Progenitor cell of endocrine pancreas (in vitro differentiated cells): Measurements from ENCODE around the gene MAD1L1. TPM values are rescaled to one million over a fixed set of nuclear protein-coding genes. Genes with fewer than 3 reads are reported as not detected.

Source experiments
- DNase-seq: peaks from one replicate; pipeline ENCODE4 v3.0.0; 2021; ENCODE audit warnings: low spot score; ENCODE audit not compliant: unreplicated experiment
- H3K27ac Mint-ChIP-seq: 2 replicates; pipeline ENCODE4 v1.8.0; 2021; ENCODE audit warnings: mild to moderate bottlenecking, moderate library complexity, mixed read lengths
- H3K27me3 Mint-ChIP-seq: 2 replicates; pipeline ENCODE4 v1.8.0; 2021; ENCODE audit warnings: mixed read lengths
- H3K36me3 Mint-ChIP-seq: 2 replicates; pipeline ENCODE4 v1.8.0; 2022; ENCODE audit warnings: mixed read lengths; ENCODE audit not compliant: insufficient read depth
- H3K4me1 Mint-ChIP-seq: 2 replicates; pipeline ENCODE4 v1.8.0; 2021; ENCODE audit warnings: low read depth, mixed read lengths
- H3K4me3 Mint-ChIP-seq: 2 replicates; pipeline ENCODE4 v1.8.0; 2021; ENCODE audit warnings: low read depth, mild to moderate bottlenecking, moderate library complexity, mixed read lengths
- H3K9me3 Mint-ChIP-seq: 2 replicates; pipeline ENCODE4 v1.8.0; 2021; ENCODE audit warnings: low read depth, mixed read lengths
- total RNA-seq: library from RNA; stranded (reverse); gene quantifications from 2 replicates; pipeline ENCODE4 v1.2.1, GENCODE V29; 2021
- TF ChIP-seq, protein P1 (sequence below): fragments of 200-600 bp; sonication (generic); IDR thresholded peaks from one replicate; pipeline ENCODE4 v1.5.0; 2021; ENCODE audit warnings: antibody characterized with exemption, mild to moderate bottlenecking; ENCODE audit not compliant: unreplicated experiment

The MAD1L1 gene
- total RNA-seq, 1 donor from 2014 or later, result 49.8 TPM

- Mint-ChIP-seq H3K27ac (no peak overlapping the region), H3K9me3 (no peaks in the 10 kb centered on the region), H3K4me3 (no peak overlapping the region), H3K36me3 (peaks cover 20% of the 10 kb centered on the region), H3K27me3 (no peaks in the 10 kb centered on the region), H3K4me1 (peaks cover 8% of the 10 kb centered on the region)
- TF ChIP-seq, protein P1, sequence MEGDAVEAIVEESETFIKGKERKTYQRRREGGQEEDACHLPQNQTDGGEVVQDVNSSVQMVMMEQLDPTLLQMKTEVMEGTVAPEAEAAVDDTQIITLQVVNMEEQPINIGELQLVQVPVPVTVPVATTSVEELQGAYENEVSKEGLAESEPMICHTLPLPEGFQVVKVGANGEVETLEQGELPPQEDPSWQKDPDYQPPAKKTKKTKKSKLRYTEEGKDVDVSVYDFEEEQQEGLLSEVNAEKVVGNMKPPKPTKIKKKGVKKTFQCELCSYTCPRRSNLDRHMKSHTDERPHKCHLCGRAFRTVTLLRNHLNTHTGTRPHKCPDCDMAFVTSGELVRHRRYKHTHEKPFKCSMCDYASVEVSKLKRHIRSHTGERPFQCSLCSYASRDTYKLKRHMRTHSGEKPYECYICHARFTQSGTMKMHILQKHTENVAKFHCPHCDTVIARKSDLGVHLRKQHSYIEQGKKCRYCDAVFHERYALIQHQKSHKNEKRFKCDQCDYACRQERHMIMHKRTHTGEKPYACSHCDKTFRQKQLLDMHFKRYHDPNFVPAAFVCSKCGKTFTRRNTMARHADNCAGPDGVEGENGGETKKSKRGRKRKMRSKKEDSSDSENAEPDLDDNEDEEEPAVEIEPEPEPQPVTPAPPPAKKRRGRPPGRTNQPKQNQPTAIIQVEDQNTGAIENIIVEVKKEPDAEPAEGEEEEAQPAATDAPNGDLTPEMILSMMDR, result no peak
- no peak for DNase-seq
Measured at GRCh38 chr7:2132243-2132642, 100.5 kb downstream of the MAD1L1 start.

- Mint-ChIP-seq H3K27ac (no peak overlapping the region), H3K36me3 (peaks cover 20% of the 10 kb centered on the region)
- TF ChIP-seq, protein P1, result no peak
Measured at GRCh38 chr7:2131800-2132199, 100.9 kb downstream of the MAD1L1 start.

DNA sequence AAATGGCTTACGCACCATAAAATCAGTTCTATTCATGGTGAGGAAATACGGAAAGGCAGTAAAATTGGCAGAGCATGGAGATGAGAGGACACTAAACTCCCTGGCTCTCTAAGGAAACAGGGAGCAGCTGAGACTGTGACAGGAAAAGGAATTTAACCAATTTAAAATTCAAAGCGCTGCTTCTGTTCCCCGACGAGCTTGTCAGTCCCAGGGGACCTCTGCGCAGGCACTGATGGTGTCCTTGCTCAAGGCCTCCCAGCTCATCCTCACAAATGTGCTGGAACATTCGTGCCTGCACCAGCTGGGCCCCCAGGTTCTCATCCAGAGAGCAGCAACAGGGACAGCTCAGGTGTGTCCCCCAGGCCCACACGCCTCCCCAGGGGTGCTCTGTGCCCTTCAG is 101.4 kb downstream of the MAD1L1 start:
- TF ChIP-seq, protein P1, result no peak
- H3K27ac Mint-ChIP-seq, result peak overlapping the region; percentile 23
- H3K9me3 Mint-ChIP-seq, result no peaks in the 10 kb centered on the region
- H3K4me3 Mint-ChIP-seq, result no peak overlapping the region
- peaks cover 8% of the 10 kb centered on the region for H3K4me1 Mint-ChIP-seq
- peaks cover 20% of the 10 kb centered on the region for H3K36me3 Mint-ChIP-seq
- DNase-seq, result no peak
- H3K27me3 Mint-ChIP-seq, result no peaks in the 10 kb centered on the region

More at GRCh38 chr7:2131800-2132199, 100.9 kb downstream of the MAD1L1 start:
- H3K9me3 Mint-ChIP-seq, result no peaks in the 10 kb centered on the region
- no peak for DNase-seq
- H3K4me3 Mint-ChIP-seq, result no peak overlapping the region
- H3K27me3 Mint-ChIP-seq, result no peaks in the 10 kb centered on the region
- H3K4me1 Mint-ChIP-seq, result peaks cover 8% of the 10 kb centered on the region

DNA sequence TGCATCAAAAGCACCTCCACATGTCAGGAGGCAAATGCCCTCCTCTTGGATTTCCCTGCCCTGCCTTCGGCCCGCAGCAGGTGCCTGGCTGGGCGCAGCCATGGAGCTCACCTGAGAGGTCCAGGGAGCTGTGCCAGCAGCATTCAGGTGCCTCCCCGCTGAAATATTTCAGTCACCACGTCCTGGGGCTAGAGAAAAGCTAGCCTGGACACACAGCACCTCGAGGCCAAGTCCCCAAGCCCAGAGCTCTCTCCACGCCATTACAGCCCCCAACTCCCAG is 102.7 kb downstream of the MAD1L1 start:
- Mint-ChIP-seq H3K36me3 (peaks cover 16% of the 10 kb centered on the region), H3K27me3 (no peaks in the 10 kb centered on the region), H3K27ac (no peak overlapping the region), H3K9me3 (no peaks in the 10 kb centered on the region), H3K4me1 (peaks cover 6% of the 10 kb centered on the region), H3K4me3 (no peak overlapping the region)
- DNase-seq, result no peak
- TF ChIP-seq, protein P1, result no peak

DNA sequence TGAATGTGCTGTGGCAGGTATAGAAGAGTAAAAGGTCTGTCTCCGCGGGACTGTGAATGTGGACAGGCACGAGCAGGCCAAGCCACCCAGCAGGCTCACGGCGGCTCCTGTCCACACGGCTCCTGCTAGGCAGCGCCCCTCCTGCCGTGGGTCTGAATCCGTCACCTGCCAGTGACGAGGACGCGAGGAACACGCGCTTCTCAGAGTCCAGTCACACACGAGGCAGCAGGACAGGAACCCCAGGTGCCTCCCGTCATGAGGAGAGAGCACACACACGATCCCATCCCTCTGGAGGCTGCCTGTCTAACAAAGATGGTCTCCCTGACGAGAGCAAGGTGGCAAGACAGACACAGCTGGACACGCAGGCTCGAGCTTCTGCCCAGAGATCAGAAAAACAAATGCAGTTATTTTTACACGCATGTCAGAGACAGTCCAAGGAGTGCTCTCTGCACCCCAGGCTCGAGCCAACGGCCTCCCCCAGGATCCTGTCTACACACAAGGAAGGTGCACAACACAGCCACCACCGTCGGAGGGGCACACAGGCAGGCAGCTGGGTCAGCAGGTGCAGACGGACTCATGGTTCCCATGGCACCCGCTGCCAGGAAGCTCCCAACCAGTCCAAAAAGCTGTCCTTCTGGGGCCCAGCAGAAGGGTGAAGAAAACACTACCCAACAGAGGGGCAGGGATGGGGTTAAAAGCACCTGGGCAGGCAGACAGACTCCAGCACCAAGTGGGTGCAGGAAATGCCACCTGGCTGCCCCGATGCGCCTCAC is 103.2 kb downstream of the MAD1L1 start:
- no peaks in the 10 kb centered on the region for H3K27me3 Mint-ChIP-seq
- TF ChIP-seq, protein P1, result no peak
- no peak overlapping the region for H3K27ac Mint-ChIP-seq
- no peak overlapping the region for H3K4me3 Mint-ChIP-seq
- no peaks in the 10 kb centered on the region for H3K9me3 Mint-ChIP-seq
- H3K36me3 Mint-ChIP-seq, result peaks cover 13% of the 10 kb centered on the region
- peaks cover 3% of the 10 kb centered on the region for H3K4me1 Mint-ChIP-seq
- DNase-seq, result no peak
